GM12878 (cell line): Measurements from ENCODE around the gene UBASH3A. TPM values are rescaled to one million over a fixed set of nuclear protein-coding genes. Genes with fewer than 3 reads are reported as not detected.

Experiments
- ATAC-seq: fragments of 200-7000 bp; cut with Tn5 transposase; 3 replicates; pipeline ENCODE4 v1.9.1; 2020; ENCODE audit warnings: mild to moderate bottlenecking, moderate library complexity
- BruUV-seq: library from RNA; stranded (reverse); fragments of 400-500 nt; replicated peaks from 2 replicates; lab custom pipeline; 2021; lab: Mats Ljungman, UMichigan
- CTCF ChIA-PET: fragments of 300-600 bp; sonication (Branson Sonifier 250); formaldehyde crosslinking; extraction: SDS; loops from one replicate; lab custom pipeline; 2021; ENCODE audit warnings: inconsistent platforms; lab: Yijun Ruan, JAX
- POLR2A ChIA-PET: fragments of 350-600 bp; formaldehyde crosslinking; extraction: SDS; loops from one replicate; lab custom pipeline; 2021; ENCODE audit warnings: inconsistent platforms; lab: Charles Lee
- RAD21 ChIA-PET: fragments of 300-600 bp; sonication (Branson Sonifier 250); formaldehyde crosslinking; loops from one replicate; lab custom pipeline; 2023; ENCODE audit warnings: antibody characterized with exemption; ENCODE audit not compliant: unreplicated experiment; lab: Charles Lee
- SMC1A ChIA-PET: fragments of 300-600 bp; sonication (Branson Sonifier 250); formaldehyde crosslinking; loops from one replicate; lab custom pipeline; 2023; ENCODE audit not compliant: unreplicated experiment, uncharacterized antibody; lab: Charles Lee
- DNase-seq: peaks from one replicate; pipeline ENCODE4 v3.0.0-alpha.2; 2011; ENCODE audit warnings: low read depth, low spot score
- FAIRE-seq: peaks from 3 replicates; lab custom pipeline; 2011; peaks lifted over from hg19 to GRCh38; lab: Jason Lieb, UNC
- H2AFZ ChIP-seq: 2 replicates; pipeline ENCODE4 v1.6.0; 2011; ENCODE audit warnings: low read depth, low read length, control low read depth; ENCODE audit not compliant: control insufficient read depth
- H3K27ac ChIP-seq: 2 replicates; pipeline ENCODE4 v1.5.1; 2011; ENCODE audit warnings: control low read depth; ENCODE audit not compliant: control insufficient read depth, insufficient read depth
- H3K27me3 ChIP-seq, 2 experiments: replicated peaks in 1 of 2; 2 replicates each; pipeline versions ENCODE4 v1.6.0 to v1.6.1; 2011; ENCODE audit warnings: low read length in 1 of 2; ENCODE audit not compliant: control insufficient read depth in 2 of 2, insufficient read depth in 2 of 2
- H3K36me3 ChIP-seq, 2 experiments: 2 replicates each; pipeline ENCODE4 v1.5.1; 2011; ENCODE audit warnings: low read length in 1 of 2; ENCODE audit not compliant: control insufficient read depth in 2 of 2, insufficient read depth in 2 of 2
- H3K4me1 ChIP-seq: 2 replicates; pipeline ENCODE4 v1.6.1; 2011; ENCODE audit warnings: mild to moderate bottlenecking, low read length, moderate library complexity, mixed read lengths; ENCODE audit not compliant: control insufficient read depth, insufficient read depth
- H3K4me2 ChIP-seq: 2 replicates; pipeline ENCODE4 v1.6.0; 2011; ENCODE audit warnings: control low read depth; ENCODE audit not compliant: control insufficient read depth, insufficient read depth
- H3K4me3 ChIP-seq: fragments of 200-600 bp; sonication (generic); 2 replicates; pipeline ENCODE4 v1.5.1; 2016
- H3K79me2 ChIP-seq: 2 replicates; pipeline ENCODE4 v1.6.0; 2011; ENCODE audit warnings: low read length; ENCODE audit not compliant: control insufficient read depth, insufficient read depth
- H3K9ac ChIP-seq: 2 replicates; pipeline ENCODE4 v1.8.0; 2011; ENCODE audit warnings: low read length, control low read depth, mixed read lengths; ENCODE audit not compliant: control insufficient read depth, insufficient read depth
- H3K9me3 ChIP-seq: replicated peaks from 3 replicates; pipeline ENCODE4 v1.5.1; 2011; ENCODE audit warnings: mild to moderate bottlenecking, low read length; ENCODE audit not compliant: control insufficient read depth, insufficient read depth
- H4K20me1 ChIP-seq: 2 replicates; pipeline ENCODE4 v1.6.0; 2011; ENCODE audit not compliant: control insufficient read depth, insufficient read depth
- ASH2L ChIP-seq: fragments of 300-600, 200-600 bp; sonication (generic); IDR thresholded peaks from 2 replicates; pipeline ENCODE4 v1.6.1; 2017; ENCODE audit warnings: low read depth, mild to moderate bottlenecking, borderline replicate concordance
- BACH1 ChIP-seq: fragments of 450-650 bp; IDR thresholded peaks from 2 replicates; pipeline ENCODE4 v1.6.1; 2017; ENCODE audit warnings: mild to moderate bottlenecking, borderline replicate concordance
- CHD1 ChIP-seq: IDR thresholded peaks from 2 replicates; pipeline ENCODE4 v1.6.1; 2012; ENCODE audit warnings: low read depth, low read length, improper control_type of control experiment
- HDGF ChIP-seq: fragments of 450-650 bp; IDR thresholded peaks from 2 replicates; pipeline ENCODE4 v1.6.1; 2016; ENCODE audit warnings: antibody characterized with exemption
- IRF4 ChIP-seq: IDR thresholded peaks from 2 replicates; pipeline ENCODE4 v1.6.1; 2011; ENCODE audit warnings: low read depth, low read length
- MXI1 ChIP-seq: fragments of 150-350 bp; IDR thresholded peaks from 2 replicates; pipeline ENCODE4 v1.6.1; 2011; ENCODE audit warnings: low read depth, mild to moderate bottlenecking, inconsistent platforms, low read length, improper control_type of control experiment
- NFXL1 ChIP-seq: fragments of 450-650 bp; IDR thresholded peaks from 2 replicates; pipeline ENCODE4 v1.6.1; 2017; ENCODE audit warnings: antibody characterized with exemption, mild to moderate bottlenecking, borderline replicate concordance
- NR2C1 ChIP-seq: fragments of 450-650 bp; IDR thresholded peaks from 2 replicates; pipeline ENCODE4 v1.6.1; 2017; ENCODE audit warnings: antibody characterized with exemption, mild to moderate bottlenecking, moderate library complexity
- POLR2A ChIP-seq: IDR thresholded peaks from 2 replicates; pipeline ENCODE4 v1.6.1; 2011; ENCODE audit warnings: low read depth, mild to moderate bottlenecking, low read length
- POLR2AphosphoS5 ChIP-seq: IDR thresholded peaks from 2 replicates; pipeline ENCODE4 v1.6.1; 2011; ENCODE audit warnings: mild to moderate bottlenecking, low read length, inconsistent platforms
- POU2F2 ChIP-seq: IDR thresholded peaks from 3 replicates; pipeline ENCODE4 v1.6.1; 2011; ENCODE audit warnings: low read depth, mild to moderate bottlenecking, low read length, borderline replicate concordance
- RB1 ChIP-seq: fragments of 450-650 bp; formaldehyde crosslinking; IDR thresholded peaks from 2 replicates; pipeline ENCODE4 v1.6.1; 2017; ENCODE audit warnings: mild to moderate bottlenecking, borderline replicate concordance
- SIN3A ChIP-seq: IDR thresholded peaks from 2 replicates; pipeline ENCODE4 v1.6.1; 2012; ENCODE audit warnings: low read depth, low read length, improper control_type of control experiment
- ZNF217 ChIP-seq: fragments of 450-650 bp; IDR thresholded peaks from 2 replicates; pipeline ENCODE4 v1.6.1; 2017; ENCODE audit warnings: antibody characterized with exemption, mild to moderate bottlenecking
- WGBS: methylation state at CpG from one replicate; pipeline ENCODE4 v1.1.6; 2016; ENCODE audit warnings: low lambda C conversion rate; ENCODE audit not compliant: insufficient replicate concordance, insufficient coverage; ENCODE audit errors: missing lambda C conversion rate; 5-methylcytosine and 5-hydroxymethylcytosine counted together
- in situ Hi-C: fragments of 300-500 bp; cut with MboI; formaldehyde crosslinking; loops from 9 replicates; pipeline ENCODE4 v1.14.3; 2018; ENCODE audit warnings: mixed read lengths
- intact Hi-C: fragments of 100-400 bp; cut with micrococcal nuclease; formaldehyde crosslinking; loops from one replicate; pipeline ENCODE4 v1.14.2; 2022; ENCODE audit not compliant: unreplicated experiment
- polyA plus RNA-seq, 11 experiments: library from polyadenylated mRNA; depleted of rRNA in 4 of 11; unstranded in 6 of 11; stranded (reverse) in 5 of 11; fragments of >200 nt; fragmentation: Nextera tagmentation in 4 of 11; fragmentation: Illumina TruSeq in 1 of 11; extraction: Ambion mirVana in 4 of 11; extraction: Trizol in 1 of 11; gene quantifications; 1 replicate in 1 of 11; 2 replicates in 10 of 11; pipeline versions ENCODE4 v1.2.1 to v1.2.3, GENCODE V29; 2011 to 2016; ENCODE audit warnings: inconsistent platforms in 2 of 11, missing spikeins in 2 of 11, low read depth in 1 of 11
- total RNA-seq, 4 experiments: library from RNA; depleted of rRNA in 3 of 4; stranded (reverse); fragments of >200 nt in 3 of 4; fragmentation: Illumina TruSeq in 1 of 4; extraction: Trizol in 1 of 4; gene quantifications; 2 replicates each; pipeline versions ENCODE4 v1.2.1 to v1.2.3, GENCODE V29; 2013 to 2021
- TF ChIP-seq, protein P1 (sequence below): fragments of 450-650 bp; formaldehyde crosslinking; IDR thresholded peaks from 2 replicates; pipeline ENCODE4 v1.4.0; 2022; ENCODE audit warnings: mild to moderate bottlenecking, moderate library complexity
- TF ChIP-seq, protein P2 (sequence below): IDR thresholded peaks from 2 replicates; pipeline ENCODE4 v1.6.1; 2011; ENCODE audit warnings: mild to moderate bottlenecking, low read depth, low read length, moderate library complexity; ENCODE audit not compliant: insufficient replicate concordance
- TF ChIP-seq, protein P3 (sequence below), 3 experiments: IDR thresholded peaks in 2 of 3; conservative IDR thresholded peaks in 1 of 3; 2 replicates each; pipeline ENCODE4 v1.5.1; 2011; ENCODE audit warnings: low read depth in 3 of 3, low read length in 3 of 3, mild to moderate bottlenecking in 3 of 3, control low read depth in 2 of 3, moderate library complexity in 2 of 3, inconsistent platforms in 1 of 3, mixed read lengths in 1 of 3; ENCODE audit not compliant: control insufficient read depth in 2 of 3, insufficient read depth in 1 of 3; ENCODE audit errors: extremely low read depth in 1 of 3

Gene UBASH3A
- total and polyA plus RNA-seq, 10 of the 15 experiments (the other 5 are each of a cell fraction or from before 2014, with no cell fraction given): 0.04 to 0.39 (median 0.23) TPM; not detected in 1

DNA sequence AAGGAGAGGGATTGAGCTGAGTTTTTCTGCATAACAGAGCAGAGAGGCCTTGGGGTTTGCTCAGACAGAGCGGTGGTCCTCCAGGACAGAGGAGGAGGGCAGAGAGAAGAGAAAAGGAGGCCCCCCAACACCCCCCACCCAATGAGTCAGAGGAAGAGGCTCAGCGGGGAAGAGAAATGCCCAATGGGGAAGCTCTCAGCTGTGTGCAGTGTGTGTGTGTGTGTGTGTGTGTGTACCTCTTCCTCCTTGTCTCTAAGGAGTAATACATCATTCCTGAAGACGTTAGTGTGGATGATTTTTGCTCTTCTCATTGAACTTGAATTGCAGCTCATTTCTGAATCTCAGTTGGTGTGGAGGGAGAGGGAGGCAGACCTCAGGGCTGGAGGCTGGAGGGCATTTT, 16.5 kb upstream of the UBASH3A start:
- no peak overlapping the region for H3K27ac ChIP-seq
- 33% methylated on average over 3 of the region's 3 CpGs for WGBS
- DNase-seq: no peak
- TF ChIP-seq NFXL1 (no peak), SIN3A (no peak), CHD1 (no peak), ASH2L (no peak), POLR2AphosphoS5 (no peak), RB1 (no peak), NR2C1 (no peak), POU2F2 (no peak), MXI1 (no peak), BACH1 (no peak), IRF4 (no peak), HDGF (no peak), ZNF217 (no peak), POLR2A (no peak)
- TF ChIP-seq, protein P1, sequence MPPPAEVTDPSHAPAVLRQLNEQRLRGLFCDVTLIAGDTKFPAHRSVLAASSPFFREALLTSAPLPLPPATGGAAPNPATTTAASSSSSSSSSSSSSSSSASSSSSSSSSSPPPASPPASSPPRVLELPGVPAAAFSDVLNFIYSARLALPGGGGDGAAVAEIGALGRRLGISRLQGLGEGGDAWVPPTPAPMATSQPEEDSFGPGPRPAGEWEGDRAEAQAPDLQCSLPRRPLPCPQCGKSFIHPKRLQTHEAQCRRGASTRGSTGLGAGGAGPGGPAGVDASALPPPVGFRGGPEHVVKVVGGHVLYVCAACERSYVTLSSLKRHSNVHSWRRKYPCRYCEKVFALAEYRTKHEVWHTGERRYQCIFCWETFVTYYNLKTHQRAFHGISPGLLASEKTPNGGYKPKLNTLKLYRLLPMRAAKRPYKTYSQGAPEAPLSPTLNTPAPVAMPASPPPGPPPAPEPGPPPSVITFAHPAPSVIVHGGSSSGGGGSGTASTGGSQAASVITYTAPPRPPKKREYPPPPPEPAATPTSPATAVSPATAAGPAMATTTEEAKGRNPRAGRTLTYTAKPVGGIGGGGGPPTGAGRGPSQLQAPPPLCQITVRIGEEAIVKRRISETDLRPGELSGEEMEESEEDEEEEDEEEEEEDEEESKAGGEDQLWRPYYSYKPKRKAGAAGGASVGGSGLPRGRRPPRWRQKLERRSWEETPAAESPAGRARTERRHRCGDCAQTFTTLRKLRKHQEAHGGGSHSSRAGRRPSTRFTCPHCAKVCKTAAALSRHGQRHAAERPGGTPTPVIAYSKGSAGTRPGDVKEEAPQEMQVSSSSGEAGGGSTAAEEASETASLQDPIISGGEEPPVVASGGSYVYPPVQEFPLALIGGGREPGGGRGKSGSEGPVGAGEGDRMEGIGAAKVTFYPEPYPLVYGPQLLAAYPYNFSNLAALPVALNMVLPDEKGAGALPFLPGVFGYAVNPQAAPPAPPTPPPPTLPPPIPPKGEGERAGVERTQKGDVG (CRISPR knock-in tag): no peak
- TF ChIP-seq, protein P2, sequence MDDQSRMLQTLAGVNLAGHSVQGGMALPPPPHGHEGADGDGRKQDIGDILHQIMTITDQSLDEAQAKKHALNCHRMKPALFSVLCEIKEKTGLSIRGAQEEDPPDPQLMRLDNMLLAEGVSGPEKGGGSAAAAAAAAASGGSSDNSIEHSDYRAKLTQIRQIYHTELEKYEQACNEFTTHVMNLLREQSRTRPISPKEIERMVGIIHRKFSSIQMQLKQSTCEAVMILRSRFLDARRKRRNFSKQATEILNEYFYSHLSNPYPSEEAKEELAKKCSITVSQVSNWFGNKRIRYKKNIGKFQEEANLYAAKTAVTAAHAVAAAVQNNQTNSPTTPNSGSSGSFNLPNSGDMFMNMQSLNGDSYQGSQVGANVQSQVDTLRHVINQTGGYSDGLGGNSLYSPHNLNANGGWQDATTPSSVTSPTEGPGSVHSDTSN: no peak
- TF ChIP-seq, protein P3, sequence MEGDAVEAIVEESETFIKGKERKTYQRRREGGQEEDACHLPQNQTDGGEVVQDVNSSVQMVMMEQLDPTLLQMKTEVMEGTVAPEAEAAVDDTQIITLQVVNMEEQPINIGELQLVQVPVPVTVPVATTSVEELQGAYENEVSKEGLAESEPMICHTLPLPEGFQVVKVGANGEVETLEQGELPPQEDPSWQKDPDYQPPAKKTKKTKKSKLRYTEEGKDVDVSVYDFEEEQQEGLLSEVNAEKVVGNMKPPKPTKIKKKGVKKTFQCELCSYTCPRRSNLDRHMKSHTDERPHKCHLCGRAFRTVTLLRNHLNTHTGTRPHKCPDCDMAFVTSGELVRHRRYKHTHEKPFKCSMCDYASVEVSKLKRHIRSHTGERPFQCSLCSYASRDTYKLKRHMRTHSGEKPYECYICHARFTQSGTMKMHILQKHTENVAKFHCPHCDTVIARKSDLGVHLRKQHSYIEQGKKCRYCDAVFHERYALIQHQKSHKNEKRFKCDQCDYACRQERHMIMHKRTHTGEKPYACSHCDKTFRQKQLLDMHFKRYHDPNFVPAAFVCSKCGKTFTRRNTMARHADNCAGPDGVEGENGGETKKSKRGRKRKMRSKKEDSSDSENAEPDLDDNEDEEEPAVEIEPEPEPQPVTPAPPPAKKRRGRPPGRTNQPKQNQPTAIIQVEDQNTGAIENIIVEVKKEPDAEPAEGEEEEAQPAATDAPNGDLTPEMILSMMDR (IDR thresholded peaks at IDR 0.05 in 2 of 3, conservative IDR thresholded peaks at IDR 0.05 in 1 of 3; ENCODE audit: control insufficient read depth in 2 of 3, extremely low read depth in 1 of 3, insufficient read depth in 1 of 3, low read depth in 3 of 3, low read length in 3 of 3): no peak
- TF ChIP-seq, all 136 proteins: peak for 0
- Histone ChIP-seq H3K4me3 (no peak overlapping the region), H2AFZ (no peak overlapping the region; the same call in 1 of the 2 replicates), H3K4me1 (peaks cover 50% of the 10 kb centered on the region), H3K79me2 (peaks cover 4% of the 10 kb centered on the region), H3K36me3 (no peaks in the 10 kb centered on the region), H3K27me3 (no peaks in the 10 kb centered on the region), H3K4me2 (no peak overlapping the region), H3K9ac (no peak overlapping the region), H3K9me3 (peaks cover 6% of the 10 kb centered on the region; the same call in 2 of the 3 replicates), H4K20me1 (no peaks in the 10 kb centered on the region)
- POLR2A ChIA-PET: interaction anchor here (0.6 to 1.2 kb wide), 3 partner anchors 16 to 35 kb away, joined by 3 to 4 read pairs (median 3); no protein-coding TSS in a partner anchor
- no peak for ATAC-seq
- CTCF ChIA-PET: interaction anchor here (0.5 to 1.1 kb wide), 2 partner anchors 34 to 71 kb away, joined by 3 to 4 read pairs; no protein-coding TSS in a partner anchor
- FAIRE-seq: no peak
- RAD21 ChIA-PET: no interaction called here
- BruUV-seq: no TSS peak
- SMC1A ChIA-PET: interaction anchor here (0.6 to 1.3 kb wide), 4 partner anchors 9 to 62 kb away, joined by 3 to 5 read pairs (median 4); no protein-coding TSS in a partner anchor
- intact Hi-C loops (no loop called here), in situ Hi-C loops (no loop called here)
